Heart right ventricle (tissue), 16 donors: ENCODE results near the gene MBNL3. TPM values are rescaled to one million over a fixed set of nuclear protein-coding genes. Genes with fewer than 3 reads are reported as not detected.

Source experiments
- ATAC-seq, 8 donors: fragments of 200-7000 bp; cut with Tn5 transposase; one replicate each; pipeline ENCODE4 v1.9.1; 2020; ENCODE audit warnings: mild to moderate bottlenecking in 8 of 8, moderate library complexity in 8 of 8, moderate number of reproducible peaks in 1 of 8
- DNase-seq, 2 donors: peaks; one replicate each; pipeline ENCODE4 v3.0.0-alpha.2; 2020
- H3K27ac ChIP-seq, 10 donors: fragments of 200-600 bp; sonication (generic) in 2 of 10; one replicate each; pipeline versions ENCODE4 v1.5.0 to v1.8.0; 2020 to 2022; ENCODE audit warnings: mild to moderate bottlenecking in 3 of 10
- H3K27me3 ChIP-seq, 7 donors: fragments of 200-600 bp; one replicate each; pipeline ENCODE4 v1.8.0; 2021 to 2022; ENCODE audit warnings: mild to moderate bottlenecking in 2 of 7
- H3K36me3 ChIP-seq, 9 donors: fragments of 200-600 bp; sonication (generic) in 1 of 9; one replicate each; pipeline versions ENCODE4 v1.5.0 to v1.8.0; 2020 to 2022; ENCODE audit warnings: mild to moderate bottlenecking in 2 of 9
- H3K4me1 ChIP-seq, 9 donors: fragments of 200-600 bp; sonication (generic) in 1 of 9; one replicate each; pipeline versions ENCODE4 v1.5.0 to v1.8.0; 2020 to 2022; ENCODE audit warnings: mild to moderate bottlenecking in 4 of 9
- H3K4me3 ChIP-seq, 10 donors: fragments of 200-600 bp; sonication (generic) in 2 of 10; one replicate each; pipeline versions ENCODE4 v1.5.0 to v1.8.0; 2020 to 2022; ENCODE audit warnings: mild to moderate bottlenecking in 7 of 10, moderate library complexity in 2 of 10
- H3K9me3 ChIP-seq, 11 donors: fragments of 200-600 bp in 10 of 11; sonication (generic) in 2 of 11; one replicate each; pipeline versions ENCODE4 v1.5.0 to v1.8.0; 2013 to 2022; ENCODE audit warnings: mild to moderate bottlenecking in 2 of 11, control low read depth in 1 of 11, moderate library complexity in 1 of 11
- WGBS, 2 donors: extraction: QIAGEN DNeasy Blood & Tissue Kit; methylation state at CpG; one replicate each; pipeline ENCODE4 v1.1.7; 2013; ENCODE audit warnings: inconsistent platforms in 1 of 2; 5-methylcytosine and 5-hydroxymethylcytosine counted together
- intact Hi-C, 10 donors: fragments of 100-400 bp; cut with DNase I; formaldehyde crosslinking; loops; one replicate each; pipeline versions ENCODE4 v1.11.1 to v1.14.2; 2022
- polyA plus RNA-seq, 2 donors: library from polyadenylated mRNA; stranded (reverse); fragments of 200-250 nt; gene quantifications; one replicate each; pipeline ENCODE4 v1.2.3, GENCODE V29; 2013
- total RNA-seq, 10 donors: library from RNA; stranded (reverse); fragmentation: NEBNext Ultra II Directional in 3 of 10; extraction: Animal tissue kit (Norgen Biotek cat#: 25700) in 3 of 10; gene quantifications; one replicate each; pipeline versions ENCODE4 v1.2.1 to v1.2.4, GENCODE V29; 2021 to 2023
- TF ChIP-seq, protein P1 (sequence below), 9 donors: fragments of 200-600 bp; sonication (generic) in 2 of 9; IDR thresholded peaks; one replicate each; pipeline versions ENCODE4 v1.5.0 to v1.8.0; 2021 to 2022; ENCODE audit warnings: antibody characterized with exemption in 9 of 9, mild to moderate bottlenecking in 5 of 9, moderate library complexity in 1 of 9
- donor health status: Arrhythmogenic right ventricular cardiomyopathy.
- donor health status: ischemic (EF 13 %, LVEDD 7.1; RV severe dilation, severe dysfunction).
- donor health status: healthy with polysubstance abuse.
- donor health status: DM: no; HTN: yes; CAD: no.
- donor health status: DM: no; HTN: no; CAD: no.
- donor health status: ischemic (EF 25% LVEDD 6.9; RV normal size, moderate dysfunction).
- donor health status: ischemic (EF 25% LVEDD 5.7; RV mildly dilated, moderate dysfunction).
- donor health status: healthy.
- donor health status: DM: yes; HTN: yes; CAD: no.
- donor health status: Ischemic cardiomyopathy.
- donor health status: ischemic (EF 35%, LVEDD 5.7; RV mildly dilated, moderate dysfunction).
- donor health status: nonischemic (EF 11% LVEDD 7.7; RV severe dilation, severe dysfunction).
- donor health status: DM: yes; HTN: yes; CAD: no.
- donor health status: PGD.
- donor health status: ischemic (EF 29% LVEDD 5.4; RV normal size, mild dysfunction).
- donor health status: nonischemic (EF 23%, LVEDD 6.1; RV moderate dilation, normal function).

Gene MBNL3
- total and polyA plus RNA-seq, 12 donors = 0.51 to 41.9 (median 5.6) TPM

DNA sequence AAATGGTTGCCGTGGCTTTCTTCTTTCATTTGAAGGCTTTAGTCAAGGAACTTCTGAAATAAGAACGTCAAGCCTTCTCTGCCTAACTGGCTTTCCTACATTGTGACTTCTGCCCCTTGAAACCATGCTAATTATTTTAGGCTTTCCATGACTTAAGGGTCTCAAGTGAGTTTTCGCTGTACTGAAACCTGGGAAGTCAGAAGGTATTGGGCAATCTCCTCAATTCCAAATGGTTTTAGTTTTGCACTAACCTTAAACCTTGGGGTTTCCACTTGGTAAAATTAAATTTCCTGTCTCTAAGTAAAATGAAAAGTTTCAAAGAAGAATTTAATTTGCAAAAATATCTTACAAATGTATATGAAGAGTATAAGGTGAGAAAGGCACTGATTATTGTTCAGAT, 73.8 kb downstream of the MBNL3 start:
- TF ChIP-seq, protein P1, sequence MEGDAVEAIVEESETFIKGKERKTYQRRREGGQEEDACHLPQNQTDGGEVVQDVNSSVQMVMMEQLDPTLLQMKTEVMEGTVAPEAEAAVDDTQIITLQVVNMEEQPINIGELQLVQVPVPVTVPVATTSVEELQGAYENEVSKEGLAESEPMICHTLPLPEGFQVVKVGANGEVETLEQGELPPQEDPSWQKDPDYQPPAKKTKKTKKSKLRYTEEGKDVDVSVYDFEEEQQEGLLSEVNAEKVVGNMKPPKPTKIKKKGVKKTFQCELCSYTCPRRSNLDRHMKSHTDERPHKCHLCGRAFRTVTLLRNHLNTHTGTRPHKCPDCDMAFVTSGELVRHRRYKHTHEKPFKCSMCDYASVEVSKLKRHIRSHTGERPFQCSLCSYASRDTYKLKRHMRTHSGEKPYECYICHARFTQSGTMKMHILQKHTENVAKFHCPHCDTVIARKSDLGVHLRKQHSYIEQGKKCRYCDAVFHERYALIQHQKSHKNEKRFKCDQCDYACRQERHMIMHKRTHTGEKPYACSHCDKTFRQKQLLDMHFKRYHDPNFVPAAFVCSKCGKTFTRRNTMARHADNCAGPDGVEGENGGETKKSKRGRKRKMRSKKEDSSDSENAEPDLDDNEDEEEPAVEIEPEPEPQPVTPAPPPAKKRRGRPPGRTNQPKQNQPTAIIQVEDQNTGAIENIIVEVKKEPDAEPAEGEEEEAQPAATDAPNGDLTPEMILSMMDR (IDR thresholded peaks at IDR 0.05) = no peak
- Histone ChIP-seq H3K4me1 (no peaks in the 10 kb centered on the region), H3K27me3 (peaks cover 0 to 76% (median 0%) of the 10 kb centered on the region in 7 donors), H3K27ac (no peak overlapping the region), H3K9me3 (no peaks in the 10 kb centered on the region), H3K36me3 (no peaks in the 10 kb centered on the region), H3K4me3 (no peak overlapping the region)
- 96 to 98% methylated on average over 3 of the region's 3 CpGs for WGBS, 2 donors
- ATAC-seq = no peak
- intact Hi-C loops = no loop called here
- no peak for DNase-seq

DNA sequence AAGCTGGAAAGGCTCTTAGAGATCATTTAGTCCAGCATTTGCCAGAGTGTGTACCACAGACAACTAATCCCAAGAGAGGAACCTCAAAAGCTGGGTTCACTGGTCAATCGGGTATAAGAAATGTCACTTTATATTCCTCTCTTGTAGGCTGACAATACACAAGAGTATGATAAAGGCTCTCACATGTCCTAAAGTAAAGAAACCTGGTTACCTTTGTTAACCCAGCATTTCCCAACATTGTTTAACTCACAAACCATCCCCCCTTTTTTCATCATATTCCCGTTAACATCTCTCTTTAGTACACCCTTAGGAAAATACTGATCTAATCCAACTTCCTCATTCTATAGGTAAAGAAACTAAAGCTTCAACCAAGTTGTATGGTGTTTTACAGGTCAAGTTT, 74.4 kb downstream of the MBNL3 start:
- H3K36me3 ChIP-seq = no peaks in the 10 kb centered on the region
- no peak overlapping the region for H3K27ac ChIP-seq
- H3K4me1 ChIP-seq = no peaks in the 10 kb centered on the region
- DNase-seq (no peak), ATAC-seq (no peak)
- no peak overlapping the region for H3K4me3 ChIP-seq
- intact Hi-C loops = no loop called here
- peaks cover 0 to 75% (median 0%) of the 10 kb centered on the region in 7 donors for H3K27me3 ChIP-seq
- no peaks in the 10 kb centered on the region for H3K9me3 ChIP-seq
- 94 to 95% methylated on average over 2 of the region's 2 CpGs for WGBS, 2 donors
- TF ChIP-seq, protein P1 (IDR thresholded peaks at IDR 0.05) = no peak

DNA sequence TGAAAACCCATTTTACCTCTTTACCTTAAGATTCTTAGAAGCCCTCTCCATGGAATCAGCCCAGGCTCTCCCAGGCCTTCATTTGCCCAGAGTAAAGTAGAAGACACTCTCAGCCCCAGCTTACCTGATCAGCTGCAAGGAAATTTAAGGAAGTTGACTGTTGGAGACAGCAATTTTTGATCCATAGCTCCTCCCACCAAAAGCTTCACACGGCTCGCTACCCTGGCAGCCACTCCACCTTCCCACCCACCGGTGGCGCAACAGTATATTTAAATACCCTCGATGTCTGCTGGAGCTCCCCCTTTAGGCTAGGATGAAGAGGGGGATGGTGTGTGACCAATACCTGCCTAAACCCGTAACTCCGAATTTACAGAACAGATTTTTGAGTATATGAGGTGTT, 75.4 kb downstream of the MBNL3 start:
- H3K4me1 ChIP-seq = no peaks in the 10 kb centered on the region
- H3K27ac ChIP-seq = no peak overlapping the region
- H3K9me3 ChIP-seq = no peaks in the 10 kb centered on the region
- DNase-seq (no peak), ATAC-seq (no peak)
- H3K4me3 ChIP-seq = no peak overlapping the region
- H3K36me3 ChIP-seq = no peaks in the 10 kb centered on the region
- H3K27me3 ChIP-seq = peaks cover 0 to 68% (median 0%) of the 10 kb centered on the region in 7 donors
- TF ChIP-seq, protein P1 (IDR thresholded peaks at IDR 0.05) = no peak
- WGBS, 2 donors = 73% methylated on average over 7 of the region's 7 CpGs
- intact Hi-C loops = no loop called here

DNA sequence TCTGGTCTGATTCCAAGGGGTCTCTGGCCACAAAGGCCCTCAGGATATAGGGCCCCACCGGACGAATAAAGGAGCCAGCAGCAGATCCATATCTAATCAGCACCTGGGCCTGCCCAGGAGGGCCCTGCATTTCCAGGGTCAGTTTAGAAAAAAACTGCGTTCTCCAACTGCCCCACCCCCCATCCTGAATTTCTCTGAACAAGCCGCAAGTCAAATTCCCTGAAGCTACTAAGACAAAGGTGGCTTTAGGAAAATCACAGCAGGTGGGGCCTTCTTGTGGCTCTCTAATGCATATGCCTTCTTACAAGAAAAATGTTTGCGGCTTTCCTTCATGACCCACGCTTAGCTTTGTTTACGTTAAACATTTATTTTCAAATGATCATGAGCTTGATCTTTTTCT, 76.6 kb downstream of the MBNL3 start:
- Histone ChIP-seq H3K4me3 (no peak overlapping the region), H3K4me1 (no peaks in the 10 kb centered on the region), H3K27ac (no peak overlapping the region), H3K36me3 (no peaks in the 10 kb centered on the region), H3K27me3 (peaks cover 0 to 68% (median 0%) of the 10 kb centered on the region in 7 donors), H3K9me3 (no peaks in the 10 kb centered on the region)
- DNase-seq (no peak), ATAC-seq (no peak)
- 84 to 88% methylated on average over 7 of the region's 7 CpGs for WGBS, 2 donors
- TF ChIP-seq, protein P1 (IDR thresholded peaks at IDR 0.05) = no peak
- intact Hi-C loops = no loop called here
